WERI-Rb-1 (cell line): Measurements from ENCODE around the gene ZBTB42.

Experiments
- DNase-seq: peaks from one replicate; pipeline ENCODE4 v3.0.0-alpha.2; 2020
- H3K27ac ChIP-seq: fragments of 250-450 bp; sonication (Bioruptor Pico); 2 replicates; pipeline ENCODE4 v1.5.1; 2020; ENCODE audit warnings: mild to moderate bottlenecking, moderate library complexity
- H3K27me3 ChIP-seq: fragments of 250-450 bp; sonication (Bioruptor Pico); 2 replicates; pipeline ENCODE4 v1.5.1; 2021; ENCODE audit warnings: mild to moderate bottlenecking, low read depth, moderate library complexity; ENCODE audit not compliant: insufficient read depth, severe bottlenecking
- H3K36me3 ChIP-seq: fragments of 250-450 bp; sonication (Bioruptor Pico); 2 replicates; pipeline ENCODE4 v1.5.1; 2020; ENCODE audit warnings: mild to moderate bottlenecking, moderate library complexity
- H3K4me3 ChIP-seq: 2 replicates; pipeline ENCODE4 v1.5.1; 2011; ENCODE audit warnings: low read depth, mild to moderate bottlenecking, control low read depth, low read length
- H3K9me3 ChIP-seq: fragments of 250-450 bp; sonication (Bioruptor Pico); 2 replicates; pipeline ENCODE4 v1.5.1; 2021; ENCODE audit warnings: mild to moderate bottlenecking, moderate library complexity; ENCODE audit not compliant: severe bottlenecking
- CTCF ChIP-seq: IDR thresholded peaks from 2 replicates; pipeline ENCODE4 v1.5.1; 2011; ENCODE audit warnings: low read depth, mild to moderate bottlenecking, control low read depth, inconsistent platforms, low read length

ZBTB42 gene

GRCh38 chr14:104821229-104821945 is 20.5 kb downstream of the ZBTB42 start:
- H3K27ac ChIP-seq = peak overlapping the region; percentile 62
- no peak for DNase-seq

GRCh38 chr14:104821971-104822608 is 21.2 kb downstream of the ZBTB42 start:
- H3K27me3 ChIP-seq = no peaks in the 10 kb centered on the region
- DNase-seq = no peak
- H3K36me3 ChIP-seq = peaks cover 6% of the 10 kb centered on the region
- no peak overlapping the region for H3K4me3 ChIP-seq
- no peak for TF ChIP-seq CTCF
- H3K27ac ChIP-seq = no peak overlapping the region
- peaks cover 4% of the 10 kb centered on the region for H3K9me3 ChIP-seq

More at GRCh38 chr14:104821229-104821945, 20.5 kb downstream of the ZBTB42 start:
- H3K4me3 ChIP-seq = no peak overlapping the region
- H3K9me3 ChIP-seq = peaks cover 4% of the 10 kb centered on the region
- no peaks in the 10 kb centered on the region for H3K27me3 ChIP-seq
- TF ChIP-seq CTCF = no peak
- peaks cover 6% of the 10 kb centered on the region for H3K36me3 ChIP-seq

GRCh38 chr14:104822821-104823615 is 22.1 kb downstream of the ZBTB42 start:
- H3K27ac ChIP-seq = no peak overlapping the region
- H3K27me3 ChIP-seq = no peaks in the 10 kb centered on the region
- H3K36me3 ChIP-seq = peaks cover 4% of the 10 kb centered on the region
- peaks cover 4% of the 10 kb centered on the region for H3K9me3 ChIP-seq
- no peak overlapping the region for H3K4me3 ChIP-seq
- TF ChIP-seq CTCF = no peak
- no peak for DNase-seq

- no peaks in the 10 kb centered on the region for H3K27me3 ChIP-seq
- no peak for DNase-seq
- no peaks in the 10 kb centered on the region for H3K36me3 ChIP-seq
- H3K4me3 ChIP-seq = no peak overlapping the region
- no peak overlapping the region for H3K27ac ChIP-seq
- no peak for TF ChIP-seq CTCF
- H3K9me3 ChIP-seq = no peaks in the 10 kb centered on the region
These were observed 23.6 kb downstream of the ZBTB42 start for GRCh38 chr14:104824353-104824997.

- Histone ChIP-seq H3K27ac (peak overlapping the region; percentile 60), H3K4me3 (peak overlapping the region; percentile 53), H3K27me3 (no peaks in the 10 kb centered on the region), H3K36me3 (no peaks in the 10 kb centered on the region), H3K9me3 (no peaks in the 10 kb centered on the region)
- peak; percentile 70 for TF ChIP-seq CTCF
- DNase-seq = peak; percentile 89
These were observed 25.4 kb downstream of the ZBTB42 start for GRCh38 chr14:104826189-104826860.
